Dermis microvascular lymphatic vessel endothelial cell (primary cell): ENCODE measurements around the gene DUSP23. TPM values are rescaled to one million over a fixed set of nuclear protein-coding genes. Genes with fewer than 3 reads are reported as not detected.
A peak's percentile ranks its signal among the peaks of the same experiment; 100 is the strongest.

ENCODE experiments used
- DNase-seq, 2 donors: peaks; one replicate each; pipeline versions ENCODE4 v3.0.0 to v3.0.0-alpha.2; 2010; ENCODE audit warnings: low read depth in 2 of 2
- total RNA-seq: library from RNA; depleted of rRNA; stranded (reverse); fragments of >200 nt; gene quantifications from 2 replicates; pipeline ENCODE4 v1.2.1, GENCODE V29; 2014

DUSP23 gene
- total RNA-seq, 1 donor from 2014 or later: 14.9 TPM

DNA sequence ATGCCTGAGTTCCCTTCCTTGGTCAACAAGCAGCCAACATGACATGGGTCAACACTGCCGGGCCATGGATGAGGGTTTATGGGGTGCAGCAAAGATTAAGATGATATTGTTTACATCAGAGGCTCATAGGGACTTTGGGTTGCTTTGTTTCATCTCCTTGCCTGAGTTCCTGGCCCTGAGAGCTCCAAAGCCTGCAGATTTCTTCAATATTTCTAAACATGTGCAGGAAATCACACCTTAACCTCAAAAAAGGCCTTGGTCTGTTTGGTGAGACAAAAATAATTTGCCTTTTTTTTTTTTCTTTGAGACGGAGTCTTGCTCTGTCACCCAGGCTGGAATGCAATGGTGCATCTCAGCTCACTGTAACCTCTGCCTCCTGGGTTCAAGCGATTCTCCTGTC is 46.8 kb downstream of the DUSP23 start:
- DNase-seq: no peak

DNA sequence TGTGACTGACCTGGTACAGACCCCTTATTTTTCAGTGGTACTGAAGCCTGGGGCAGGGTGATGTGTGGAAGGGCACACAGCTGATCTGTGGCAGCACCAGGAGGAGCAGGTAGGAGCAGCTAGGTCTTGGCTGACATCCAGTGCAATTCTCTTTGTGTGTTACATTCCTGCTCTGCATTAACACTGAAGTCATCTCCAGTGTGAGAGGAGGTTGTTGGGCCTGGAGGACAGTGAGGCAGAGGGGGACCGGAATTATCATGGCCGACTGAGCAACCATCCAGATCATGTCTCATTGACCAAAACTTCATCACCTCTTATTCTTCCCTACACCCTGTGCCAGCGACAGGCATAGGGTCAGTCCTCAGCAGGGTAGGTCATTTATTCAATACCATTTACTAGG is 47.4 kb downstream of the DUSP23 start:
- DNase-seq: no peak

DNA sequence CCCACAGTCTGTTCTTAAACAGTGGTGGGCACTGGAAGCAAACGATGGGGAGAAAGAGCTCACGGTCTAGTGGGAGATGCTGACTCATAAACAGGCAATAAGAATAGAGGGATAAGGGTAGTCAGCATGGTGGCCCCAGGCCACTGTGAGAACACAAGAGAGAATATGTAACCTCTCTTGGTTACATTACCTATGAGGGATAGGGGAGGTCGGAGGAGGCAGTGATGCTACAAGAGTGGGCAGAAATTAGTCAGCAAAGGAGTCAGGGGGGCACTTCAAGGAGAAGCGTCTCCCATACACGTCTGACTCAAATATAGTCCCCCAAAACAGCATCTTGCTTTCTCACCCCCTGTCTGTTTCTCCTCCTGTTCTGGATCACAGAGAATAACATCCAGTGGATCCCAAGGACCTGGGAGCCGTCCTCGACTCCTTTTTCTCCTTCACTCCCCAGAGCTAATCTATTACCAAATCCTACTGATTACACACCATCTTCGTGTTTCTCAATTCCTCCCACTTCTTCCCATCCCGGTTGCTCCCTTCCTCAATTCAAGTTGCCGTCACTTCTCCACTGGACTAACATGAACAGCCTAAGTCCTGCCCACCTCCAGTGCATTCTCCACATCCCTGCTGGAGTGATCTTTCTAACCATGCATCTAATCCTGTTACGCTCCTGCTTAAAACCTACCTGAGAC is 48.0 kb downstream of the DUSP23 start:
- DNase-seq: no peak

DNA sequence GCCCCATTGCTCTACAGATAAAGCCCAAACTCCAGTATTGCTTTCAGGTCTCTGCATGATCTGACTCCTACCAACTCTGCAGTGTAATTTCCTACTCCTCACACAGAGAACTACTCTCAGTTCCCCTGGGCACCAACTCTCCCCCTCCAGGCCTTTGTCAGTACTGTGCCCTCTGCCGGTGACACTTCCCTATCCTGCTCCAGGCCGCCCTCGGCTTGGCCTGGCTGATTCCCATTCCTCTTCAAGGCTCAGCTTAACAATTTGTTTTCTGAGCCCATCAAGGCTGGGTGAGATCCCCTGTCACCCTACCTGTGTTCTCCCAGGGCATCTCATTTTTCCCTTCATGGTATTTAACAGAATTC is 48.5 kb downstream of the DUSP23 start:
- DNase-seq: peak; percentile 7 to 39

DNA sequence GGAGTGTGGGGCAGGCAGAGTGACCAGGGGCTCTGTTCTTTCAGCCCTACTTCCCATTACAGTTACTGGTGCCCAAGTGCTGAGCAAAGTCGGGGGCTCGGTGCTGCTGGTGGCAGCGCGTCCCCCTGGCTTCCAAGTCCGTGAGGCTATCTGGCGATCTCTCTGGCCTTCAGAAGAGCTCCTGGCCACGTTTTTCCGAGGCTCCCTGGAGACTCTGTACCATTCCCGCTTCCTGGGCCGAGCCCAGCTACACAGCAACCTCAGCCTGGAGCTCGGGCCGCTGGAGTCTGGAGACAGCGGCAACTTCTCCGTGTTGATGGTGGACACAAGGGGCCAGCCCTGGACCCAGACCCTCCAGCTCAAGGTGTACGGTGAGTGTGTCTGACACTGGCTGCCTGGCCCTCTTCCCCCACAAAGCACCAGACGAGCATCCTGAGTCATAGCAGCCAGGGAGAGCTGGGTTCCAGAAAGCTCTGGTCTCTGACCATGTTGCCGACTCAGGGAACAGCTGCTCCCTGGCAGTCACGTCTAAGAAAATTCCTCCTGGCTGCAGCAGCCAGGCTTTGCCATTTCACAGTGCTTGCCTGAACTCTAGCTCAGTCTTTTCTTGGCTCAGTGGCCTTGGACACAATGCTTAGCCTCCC is 49.2 kb downstream of the DUSP23 start:
- DNase-seq: no peak

DNA sequence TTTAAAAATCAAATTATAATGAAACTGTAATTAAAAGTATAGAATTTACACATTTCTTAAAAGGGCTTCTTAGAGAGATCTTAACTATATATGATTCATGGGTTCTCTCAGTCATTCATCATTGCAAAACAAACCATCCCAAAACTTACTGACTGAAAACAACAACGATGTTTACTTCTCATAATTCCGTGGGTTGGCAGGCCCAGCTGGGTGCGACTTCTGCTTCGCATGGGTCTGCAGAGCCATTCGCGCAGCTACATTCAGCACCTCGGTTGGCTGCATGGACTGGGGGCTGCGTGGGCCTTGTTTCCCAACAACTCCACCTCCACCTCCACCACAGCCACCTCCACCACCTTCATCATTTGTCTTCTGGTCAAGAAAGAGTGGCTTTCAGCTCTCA is 50.0 kb downstream of the DUSP23 start:
- no peak for DNase-seq

DNA sequence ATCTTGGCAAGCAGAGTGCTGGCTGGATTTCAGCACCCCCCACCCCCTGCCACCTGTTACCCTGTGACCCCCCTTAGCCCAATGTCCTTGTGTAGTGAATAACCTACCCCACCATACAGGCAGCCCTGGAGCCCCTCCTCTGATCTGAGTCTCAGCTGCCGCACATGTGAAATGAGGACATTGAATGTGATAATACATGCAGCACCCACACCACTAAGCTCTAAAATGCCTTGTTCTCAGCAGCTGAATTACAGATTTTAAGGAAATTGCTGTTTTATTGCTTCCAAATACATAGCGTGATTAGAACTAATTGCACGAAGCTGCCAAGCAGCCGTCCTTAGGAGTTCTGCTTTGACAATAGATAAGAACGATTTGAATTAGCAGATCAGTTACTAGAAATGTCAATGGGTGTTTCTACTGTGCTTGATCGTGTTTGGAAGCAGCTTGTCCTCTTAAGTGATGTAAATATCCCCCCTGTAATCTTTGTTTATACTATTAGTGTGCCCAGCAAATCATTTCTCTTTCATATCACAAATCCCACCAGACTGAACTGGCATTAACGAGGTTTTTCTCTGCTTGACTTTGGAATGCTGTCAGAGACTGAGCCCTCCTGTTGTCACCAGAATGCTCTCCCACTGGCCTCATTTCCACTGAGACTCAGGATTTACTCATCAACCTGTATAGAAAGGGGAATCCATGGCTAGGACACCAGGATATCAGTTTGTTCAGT is 50.8 kb downstream of the DUSP23 start:
- no peak for DNase-seq

Other genes starting within 250 kb of the DUSP23 start
- gene OR10J5, start 245.0 kb upstream of the DUSP23 start, total RNA-seq: not detected in 2 replicates
- not detected in 2 replicates for gene APCS, start 193.1 kb upstream of the DUSP23 start, total RNA-seq
- gene CRP, start 66.4 kb upstream of the DUSP23 start, total RNA-seq: not detected in 2 replicates
- not detected in 2 replicates for gene FCRL6, start 21.4 kb downstream of the DUSP23 start, total RNA-seq
- gene SLAMF8, start 45.9 kb downstream of the DUSP23 start, total RNA-seq: not detected in 2 replicates
- not detected in 2 replicates for gene VSIG8, start 81.7 kb downstream of the DUSP23 start, total RNA-seq
- gene CFAP45, start 119.2 kb downstream of the DUSP23 start, total RNA-seq: 0.13 and 0.51 TPM in 2 replicates
- 136 and 182 TPM in 2 replicates for gene TAGLN2, start 144.5 kb downstream of the DUSP23 start, total RNA-seq
- gene IGSF9, start 164.7 kb downstream of the DUSP23 start, total RNA-seq: not detected in 2 replicates
- not detected in 2 replicates for gene SLAMF9, start 173.3 kb downstream of the DUSP23 start, total RNA-seq